Natural killer cell (primary cell): ENCODE data around the gene RCAN3. TPM values are rescaled to one million over a fixed set of nuclear protein-coding genes. Genes with fewer than 3 reads are reported as not detected.

Source experiments
- ATAC-seq, 3 donors: fragments of 150-1000 bp in 2 of 3; fragments of 200-7000 bp in 1 of 3; cut with Tn5 transposase; 1 replicate in 1 of 3; 2 replicates in 2 of 3; pipeline ENCODE4 v1.10.0; 2021; ENCODE audit warnings: mild to moderate bottlenecking in 2 of 3, moderate library complexity in 2 of 3
- DNase-seq, 2 donors: peaks; one replicate each; pipeline versions ENCODE4 v3.0.0 to v3.0.0-alpha.2; 2013 to 2021; ENCODE audit warnings: mixed read lengths in 1 of 2
- H3K27ac ChIP-seq: one replicate; pipeline ENCODE4 v1.5.1; 2013; ENCODE audit warnings: mild to moderate bottlenecking, low read length
- H3K27me3 ChIP-seq: one replicate; pipeline ENCODE4 v1.6.1; 2013; ENCODE audit warnings: low read length; ENCODE audit not compliant: control insufficient read depth, insufficient read depth
- H3K36me3 ChIP-seq: one replicate; pipeline ENCODE4 v1.6.1; 2013; ENCODE audit warnings: low read length; ENCODE audit not compliant: control insufficient read depth, insufficient read depth
- H3K4me1 ChIP-seq: one replicate; pipeline ENCODE4 v1.6.1; 2013; ENCODE audit warnings: low read length; ENCODE audit not compliant: control insufficient read depth, insufficient read depth
- H3K4me3 ChIP-seq: one replicate; pipeline ENCODE4 v1.5.1; 2013; ENCODE audit warnings: low read length
- H3K9me3 ChIP-seq: one replicate; pipeline ENCODE4 v1.6.1; 2013; ENCODE audit warnings: low read length; ENCODE audit not compliant: control insufficient read depth, insufficient read depth
- H3K27ac Mint-ChIP-seq, 2 donors: one replicate each; pipeline ENCODE4 v1.8.0; 2022; ENCODE audit warnings: mild to moderate bottlenecking in 2 of 2, mixed read lengths in 2 of 2, moderate library complexity in 1 of 2
- H3K27me3 Mint-ChIP-seq, 2 donors: one replicate each; pipeline ENCODE4 v1.8.0; 2022; ENCODE audit warnings: low read depth in 2 of 2, mixed read lengths in 2 of 2
- H3K36me3 Mint-ChIP-seq: one replicate; pipeline ENCODE4 v1.8.0; 2022; ENCODE audit warnings: mixed read lengths
- H3K4me1 Mint-ChIP-seq, 2 donors: one replicate each; pipeline ENCODE4 v1.8.0; 2022; ENCODE audit warnings: mixed read lengths in 2 of 2
- H3K4me3 Mint-ChIP-seq: one replicate; pipeline ENCODE4 v1.8.0; 2022; ENCODE audit warnings: mild to moderate bottlenecking, moderate library complexity, mixed read lengths
- H3K9me3 Mint-ChIP-seq, 2 donors: one replicate each; pipeline ENCODE4 v1.8.0; 2022; ENCODE audit warnings: mixed read lengths in 2 of 2
- CTCF ChIP-seq: fragments of 200-600 bp; IDR thresholded peaks from one replicate; pipeline ENCODE4 v1.8.0; 2022; ENCODE audit warnings: antibody characterized with exemption
- WGBS: methylation state at CpG from one replicate; pipeline ENCODE4 v1.1.7; 2013; ENCODE audit warnings: missing lambda C conversion rate; ENCODE audit not compliant: insufficient coverage; 5-methylcytosine and 5-hydroxymethylcytosine counted together
- intact Hi-C: fragments of 100-400 bp; cut with micrococcal nuclease; formaldehyde crosslinking; loops from one replicate; pipeline ENCODE4 v1.14.2; 2022
- total RNA-seq, 4 donors: library from RNA; stranded (reverse); fragments of 120-200 nt in 1 of 4; gene quantifications; one replicate each; pipeline versions ENCODE4 v1.2.3 to v1.2.4, GENCODE V29; 2013 to 2022

Gene RCAN3
- total RNA-seq, 3 donors from 2014 or later (not counting 1 experiment from before 2014, with no cell fraction given), result 4.5 to 8.1 (median 7.9) TPM

GRCh38 chr1:24500448-24501048 lies 2.1 kb upstream of the RCAN3 start:
- Mint-ChIP-seq H3K4me3 (no peak overlapping the region), H3K36me3 (no peaks in the 10 kb centered on the region), H3K27me3 (peaks cover 73 to 75% of the 10 kb centered on the region in 2 donors), H3K27ac (no peak overlapping the region), H3K4me1 (peaks cover 36 to 40% of the 10 kb centered on the region in 2 donors), H3K9me3 (no peaks in the 10 kb centered on the region)
- 95% methylated on average over 5 of the region's 5 CpGs for WGBS
- intact Hi-C loops, result loop anchor here (5.0 kb wide), 1 partner anchor 37 kb away; no protein-coding TSS in a partner anchor
- Histone ChIP-seq H3K4me1 (peaks cover 32% of the 10 kb centered on the region), H3K4me3 (no peak overlapping the region), H3K27ac (no peak overlapping the region), H3K9me3 (no peaks in the 10 kb centered on the region), H3K27me3 (peaks cover 25% of the 10 kb centered on the region), H3K36me3 (no peaks in the 10 kb centered on the region)
- no peak for ATAC-seq
- TF ChIP-seq CTCF, result no peak
- no peak for DNase-seq

- Histone ChIP-seq H3K4me1 (peaks cover 36% of the 10 kb centered on the region), H3K36me3 (no peaks in the 10 kb centered on the region), H3K4me3 (peak overlapping the region; percentile 78), H3K27ac (peak overlapping the region; percentile 89), H3K27me3 (peaks cover 25% of the 10 kb centered on the region), H3K9me3 (no peaks in the 10 kb centered on the region)
- Mint-ChIP-seq H3K27me3 (peaks cover 74% of the 10 kb centered on the region in 2 donors), H3K36me3 (no peaks in the 10 kb centered on the region), H3K4me3 (peak overlapping the region; percentile 79), H3K9me3 (no peaks in the 10 kb centered on the region), H3K4me1 (peaks cover 36 to 40% of the 10 kb centered on the region in 2 donors), H3K27ac (peak overlapping the region; percentile 16 to 69)
- intact Hi-C loops, result loop anchor here (5.0 kb wide), 1 partner anchor 36 kb away; no protein-coding TSS in a partner anchor
- TF ChIP-seq CTCF, result no peak
- WGBS, result 42% methylated on average over 16 of the region's 16 CpGs
- DNase-seq (peak in 1 of 2 donors; percentile 68), ATAC-seq (no peak)
These were observed 1.1 kb upstream of the RCAN3 start for GRCh38 chr1:24501371-24502064.

GRCh38 chr1:24502065-24502708 lies 449 bp upstream of the RCAN3 start:
- Histone ChIP-seq H3K4me1 (peaks cover 39% of the 10 kb centered on the region), H3K4me3 (peak overlapping the region; percentile 78), H3K27ac (peak overlapping the region; percentile 89), H3K27me3 (peaks cover 22% of the 10 kb centered on the region), H3K9me3 (no peaks in the 10 kb centered on the region), H3K36me3 (no peaks in the 10 kb centered on the region)
- Mint-ChIP-seq H3K9me3 (no peaks in the 10 kb centered on the region), H3K4me1 (peaks cover 36 to 43% of the 10 kb centered on the region in 2 donors), H3K36me3 (no peaks in the 10 kb centered on the region), H3K27me3 (peaks cover 73 to 78% of the 10 kb centered on the region in 2 donors), H3K4me3 (peak overlapping the region; percentile 79), H3K27ac (peak overlapping the region; percentile 16 to 69)
- TF ChIP-seq CTCF, result no peak
- WGBS, result under 1% methylated on average over 39 of the region's 39 CpGs
- peak; percentile 55 to 92 for DNase-seq
- intact Hi-C loops, result loop anchor here (5.0 kb wide), 1 partner anchor 35 kb away; no protein-coding TSS in a partner anchor
- peak; percentile 65 to 69 (median 65) for ATAC-seq
